ENCODE data around the gene APOBEC3C. TPM values are rescaled to one million over a fixed set of nuclear protein-coding genes. Genes with fewer than 3 reads are reported as not detected.

APOBEC3C gene
- 13.9 TPM for polyA plus RNA-seq
- long read RNA-seq, donor 1, partial matches to known transcripts: 0 of 1 reads
- long read RNA-seq, donor 1, other reads (novel, unspliced or antisense): 0 of 1 reads
- long read RNA-seq, donor 2, transcript APOBEC3C-201 (4 exons, 2,818 nt): major isoform, 10 of 76 reads
- long read RNA-seq, donor 2, partial matches to known transcripts: 66 of 76 reads
- long read RNA-seq, donor 2, other reads (novel, unspliced or antisense): 0 of 76 reads
- long read RNA-seq, donor 3, transcript APOBEC3C-201 (4 exons, 2,818 nt): major isoform, 17 of 34 reads
- long read RNA-seq, donor 3, partial matches to known transcripts: 15 of 34 reads
- long read RNA-seq, donor 3, other reads (novel, unspliced or antisense): 0 of 34 reads
- long read RNA-seq, donor 4, partial matches to known transcripts: 0 of 1 reads
- long read RNA-seq, donor 4, other reads (novel, unspliced or antisense): 0 of 1 reads
- long read RNA-seq, donor 5, transcript APOBEC3C-201 (4 exons, 2,818 nt): major isoform, 19 of 25 reads
- long read RNA-seq, donor 5, partial matches to known transcripts: 6 of 25 reads
- long read RNA-seq, donor 5, other reads (novel, unspliced or antisense): 0 of 25 reads
- long read RNA-seq, donor 6, transcript APOBEC3C-201 (4 exons, 2,818 nt): major isoform, 11 of 19 reads
- long read RNA-seq, donor 6, partial matches to known transcripts: 8 of 19 reads
- long read RNA-seq, donor 6, other reads (novel, unspliced or antisense): 0 of 19 reads
- long read RNA-seq, donor 7, transcript APOBEC3C-201 (4 exons, 2,818 nt): major isoform, 8 of 9 reads
- long read RNA-seq, donor 7, partial matches to known transcripts: 0 of 9 reads
- long read RNA-seq, donor 7, other reads (novel, unspliced or antisense): 0 of 9 reads
- long read RNA-seq, donor 8, transcript APOBEC3C-201 (4 exons, 2,818 nt): major isoform, 12 of 21 reads
- long read RNA-seq, donor 8, partial matches to known transcripts: 8 of 21 reads
- long read RNA-seq, donor 8, other reads (novel, unspliced or antisense): 0 of 21 reads
- long read RNA-seq, donor 9, transcript APOBEC3C-201 (4 exons, 2,818 nt): major isoform, 8 of 8 reads
- long read RNA-seq, donor 9, partial matches to known transcripts: 0 of 8 reads
- long read RNA-seq, donor 9, other reads (novel, unspliced or antisense): 0 of 8 reads
- long read RNA-seq, donor 10, transcript APOBEC3C-201 (4 exons, 2,818 nt): major isoform, 7 of 7 reads
- long read RNA-seq, donor 10, partial matches to known transcripts: 0 of 7 reads
- long read RNA-seq, donor 10, other reads (novel, unspliced or antisense): 0 of 7 reads
- long read RNA-seq, donor 11, transcript APOBEC3C-201 (4 exons, 2,818 nt): major isoform, 12 of 17 reads
- long read RNA-seq, donor 11, partial matches to known transcripts: 5 of 17 reads
- long read RNA-seq, donor 11, other reads (novel, unspliced or antisense): 0 of 17 reads

DNA sequence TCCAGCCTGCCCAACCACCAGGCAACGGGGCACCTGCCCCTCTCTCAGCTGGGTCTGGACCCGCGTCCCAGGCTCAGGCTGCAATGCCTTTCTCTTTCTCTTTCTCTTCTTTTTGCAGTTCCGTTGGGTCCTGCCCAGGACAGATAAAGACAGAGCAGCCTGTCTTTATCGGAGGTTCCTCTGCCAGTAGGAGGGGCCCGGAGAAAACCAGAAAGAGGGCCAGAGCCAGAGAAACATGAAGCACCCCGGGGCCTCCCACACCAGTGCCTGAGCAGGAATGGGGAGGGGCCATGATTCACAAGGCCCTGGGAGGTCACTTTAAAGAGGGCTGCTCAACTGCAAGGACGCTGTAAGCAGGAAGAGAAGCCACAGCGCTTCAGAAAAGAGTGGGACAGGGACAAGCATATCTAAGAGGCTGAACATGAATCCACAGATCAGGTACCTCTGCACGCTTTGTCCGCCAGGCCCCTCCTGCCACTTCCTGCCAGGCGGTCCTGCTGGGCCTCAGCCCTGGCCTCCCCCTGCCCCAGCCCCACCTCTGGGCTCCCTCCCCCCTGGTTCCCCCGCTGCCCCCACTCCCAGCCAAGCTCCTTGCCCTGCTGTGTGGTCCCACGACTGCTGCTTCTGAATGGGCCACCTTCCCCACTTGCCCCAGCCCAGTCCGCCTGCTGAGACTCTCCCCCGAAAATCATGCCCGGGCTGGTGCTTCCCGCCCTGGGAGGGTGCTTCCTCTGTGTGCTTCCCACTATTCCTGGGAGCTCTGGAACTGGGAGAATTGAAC is at the start of gene APOBEC3C:
Gene APOBEC3C, plus strand, starts transcription at position 316 of the 781 bp plus-strand sequence. Its CDS starts 106 bp downstream, at position 422.
- Histone ChIP-seq H3K27me3 (ENCODE audit: control insufficient read depth, insufficient read depth, low read length) (no peaks in the 10 kb centered on the region), H3K36me3 (ENCODE audit: control insufficient read depth, insufficient read depth, low read length) (peaks cover 5% of the 10 kb centered on the region), H3K27ac (ENCODE audit: low read length) (peak within 1 kb of the TSS; percentile 67), H3K4me1 (ENCODE audit: control insufficient read depth, insufficient read depth, low read length) (peaks cover 4% of the 10 kb centered on the region), H3K4me3 (ENCODE audit: low read length) (peak within 1 kb of the TSS; percentile 52), H3K9me3 (ENCODE audit: control insufficient read depth, low read depth, low read length) (no peaks in the 10 kb centered on the region)
- no CpG with 5 or more reads among the region's 18 CpGs for WGBS (ENCODE audit: insufficient coverage, low lambda C conversion rate)
- peak; percentile 64 to 87 for DNase-seq

DNA sequence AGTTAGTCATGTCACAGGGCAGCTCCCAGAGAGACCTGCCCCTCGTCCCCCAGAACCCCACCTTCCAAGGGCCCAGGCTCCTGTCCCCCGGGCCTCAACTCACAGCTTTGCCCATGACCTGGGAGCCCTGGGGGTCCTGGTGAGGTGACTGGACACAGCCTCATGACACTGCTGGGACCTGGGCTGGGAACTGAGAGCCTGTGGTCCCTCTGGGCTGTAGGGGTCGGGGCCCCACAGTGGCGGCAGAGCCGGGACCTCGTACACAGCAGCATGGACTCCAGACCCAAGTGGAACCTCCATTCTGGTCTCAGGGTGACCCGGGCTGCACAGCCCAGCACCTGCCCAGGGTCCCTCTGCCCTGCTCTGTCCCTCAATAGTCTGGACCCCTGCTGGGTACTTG is 49.8 kb upstream of the APOBEC3C start:
- WGBS (ENCODE audit: insufficient coverage, low lambda C conversion rate): no CpG with 5 or more reads among the region's 7 CpGs
- DNase-seq: no peak
- Histone ChIP-seq H3K36me3 (ENCODE audit: control insufficient read depth, insufficient read depth, low read length) (no peaks in the 10 kb centered on the region), H3K27me3 (ENCODE audit: control insufficient read depth, insufficient read depth, low read length) (no peaks in the 10 kb centered on the region), H3K4me1 (ENCODE audit: control insufficient read depth, insufficient read depth, low read length) (peaks cover 26% of the 10 kb centered on the region), H3K27ac (ENCODE audit: low read length) (peak overlapping the region; percentile 75), H3K9me3 (ENCODE audit: control insufficient read depth, low read depth, low read length) (no peaks in the 10 kb centered on the region), H3K4me3 (ENCODE audit: low read length) (no peak overlapping the region)

DNA sequence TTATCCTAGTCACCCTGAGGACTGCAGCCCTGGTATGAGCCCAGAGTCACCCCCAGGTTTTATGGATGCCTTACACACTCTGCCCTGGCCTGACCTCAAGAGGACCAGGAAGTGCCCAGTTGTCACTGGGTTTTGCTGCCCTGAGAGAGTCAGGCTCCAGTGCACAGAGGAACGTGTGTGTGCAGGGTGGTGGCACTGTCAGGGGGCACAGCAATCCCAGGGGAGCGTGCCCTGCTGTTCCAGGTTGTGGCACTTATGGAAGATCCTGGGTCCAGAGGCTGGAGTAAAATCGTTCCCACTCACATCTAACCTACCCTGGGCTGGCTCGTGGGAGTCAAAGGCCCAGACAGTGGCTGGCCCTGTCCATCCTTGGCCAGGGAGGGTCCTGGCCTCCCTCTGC is 49.1 kb upstream of the APOBEC3C start:
- Histone ChIP-seq H3K36me3 (ENCODE audit: control insufficient read depth, insufficient read depth, low read length) (no peaks in the 10 kb centered on the region), H3K9me3 (ENCODE audit: control insufficient read depth, low read depth, low read length) (no peaks in the 10 kb centered on the region), H3K4me3 (ENCODE audit: low read length) (no peak overlapping the region), H3K27me3 (ENCODE audit: control insufficient read depth, insufficient read depth, low read length) (no peaks in the 10 kb centered on the region), H3K27ac (ENCODE audit: low read length) (no peak overlapping the region), H3K4me1 (ENCODE audit: control insufficient read depth, insufficient read depth, low read length) (peaks cover 26% of the 10 kb centered on the region)
- no CpG with 5 or more reads among the region's 4 CpGs for WGBS (ENCODE audit: insufficient coverage, low lambda C conversion rate)
- DNase-seq: no peak

DNA sequence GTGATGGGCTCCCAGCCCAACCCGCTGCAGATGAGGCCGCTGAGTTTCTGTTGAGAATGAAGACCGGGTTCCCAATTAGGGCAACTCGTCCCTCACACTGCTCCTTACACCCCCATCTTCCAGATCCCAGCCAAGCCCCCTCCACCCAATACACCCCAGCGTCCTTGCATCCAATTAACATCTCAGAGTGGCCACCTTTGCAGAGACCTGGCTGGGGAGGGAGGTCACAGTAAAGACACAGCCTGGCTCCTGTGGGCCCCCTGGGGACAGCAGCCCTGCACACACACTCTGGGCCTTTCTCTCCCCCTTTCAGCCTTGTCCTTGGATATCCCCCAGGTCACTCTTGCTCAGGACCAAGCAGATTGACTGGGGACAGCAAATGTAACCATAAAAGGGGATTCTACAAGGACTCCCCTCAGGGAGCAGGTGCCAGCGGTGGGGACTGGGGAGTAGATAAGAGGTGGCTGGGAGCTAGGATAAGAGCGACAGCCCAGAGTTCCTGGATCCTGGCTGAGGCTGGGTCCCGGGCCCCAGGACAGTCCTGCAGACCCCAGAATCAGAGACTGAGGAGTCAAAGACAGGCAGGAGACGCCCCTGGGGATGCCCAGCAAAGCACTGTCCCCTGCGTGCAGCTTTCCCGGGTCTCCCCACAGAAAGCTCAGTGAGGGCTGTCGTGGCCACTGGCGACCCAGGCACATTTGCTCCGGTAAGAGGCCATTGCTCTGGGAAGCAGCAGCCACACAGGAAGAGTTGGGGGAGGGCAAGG is 48.3 kb upstream of the APOBEC3C start:
- WGBS (ENCODE audit: insufficient coverage, low lambda C conversion rate): no CpG with 5 or more reads among the region's 14 CpGs
- Histone ChIP-seq H3K4me3 (ENCODE audit: low read length) (no peak overlapping the region), H3K27me3 (ENCODE audit: control insufficient read depth, insufficient read depth, low read length) (no peaks in the 10 kb centered on the region), H3K4me1 (ENCODE audit: control insufficient read depth, insufficient read depth, low read length) (peaks cover 26% of the 10 kb centered on the region), H3K36me3 (ENCODE audit: control insufficient read depth, insufficient read depth, low read length) (no peaks in the 10 kb centered on the region), H3K9me3 (ENCODE audit: control insufficient read depth, low read depth, low read length) (no peaks in the 10 kb centered on the region), H3K27ac (ENCODE audit: low read length) (no peak overlapping the region)
- DNase-seq: no peak

DNA sequence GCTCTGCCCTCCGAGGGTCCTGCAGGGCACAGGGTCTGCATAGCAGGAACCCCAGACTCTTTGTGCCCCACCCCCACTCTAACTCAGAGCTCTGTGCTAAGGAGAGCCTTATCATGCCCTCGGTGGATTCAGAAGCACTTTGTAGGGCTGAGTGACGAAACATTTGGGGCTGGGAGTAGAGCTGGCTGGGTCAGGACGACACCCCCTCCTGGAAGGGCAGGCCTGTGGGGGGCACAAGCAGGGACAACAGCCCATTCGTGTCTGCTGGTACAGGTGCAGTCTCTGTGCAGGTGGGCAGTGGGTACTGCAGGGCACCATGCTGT is 47.7 kb upstream of the APOBEC3C start:
- Histone ChIP-seq H3K4me1 (ENCODE audit: control insufficient read depth, insufficient read depth, low read length) (peaks cover 26% of the 10 kb centered on the region), H3K27ac (ENCODE audit: low read length) (no peak overlapping the region), H3K36me3 (ENCODE audit: control insufficient read depth, insufficient read depth, low read length) (no peaks in the 10 kb centered on the region), H3K27me3 (ENCODE audit: control insufficient read depth, insufficient read depth, low read length) (no peaks in the 10 kb centered on the region), H3K4me3 (ENCODE audit: low read length) (no peak overlapping the region), H3K9me3 (ENCODE audit: control insufficient read depth, low read depth, low read length) (no peaks in the 10 kb centered on the region)
- DNase-seq: no peak
- no CpG with 5 or more reads among the region's 5 CpGs for WGBS (ENCODE audit: insufficient coverage, low lambda C conversion rate)

DNA sequence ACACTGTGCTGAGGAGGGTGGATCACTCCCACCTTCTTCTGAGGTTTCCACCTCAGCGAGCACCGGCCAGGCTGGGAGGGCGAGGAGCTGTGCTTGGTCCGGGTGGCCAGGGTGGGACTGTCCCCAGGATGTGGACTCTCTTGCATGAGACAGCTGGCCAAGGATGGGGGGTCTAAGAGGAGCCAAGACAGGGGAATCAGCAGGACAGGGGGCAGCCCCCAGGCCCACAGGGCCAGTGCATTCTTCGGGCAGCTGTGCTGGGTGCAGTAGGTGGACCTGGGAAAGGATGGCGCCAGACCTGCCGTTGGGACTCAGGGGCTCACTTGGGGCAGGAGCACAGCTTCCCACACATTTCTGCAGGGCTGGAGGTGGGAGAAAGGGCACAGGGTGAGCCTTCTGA is 47.1 kb upstream of the APOBEC3C start:
- WGBS (ENCODE audit: insufficient coverage, low lambda C conversion rate): no CpG with 5 or more reads among the region's 7 CpGs
- DNase-seq: no peak

DNA sequence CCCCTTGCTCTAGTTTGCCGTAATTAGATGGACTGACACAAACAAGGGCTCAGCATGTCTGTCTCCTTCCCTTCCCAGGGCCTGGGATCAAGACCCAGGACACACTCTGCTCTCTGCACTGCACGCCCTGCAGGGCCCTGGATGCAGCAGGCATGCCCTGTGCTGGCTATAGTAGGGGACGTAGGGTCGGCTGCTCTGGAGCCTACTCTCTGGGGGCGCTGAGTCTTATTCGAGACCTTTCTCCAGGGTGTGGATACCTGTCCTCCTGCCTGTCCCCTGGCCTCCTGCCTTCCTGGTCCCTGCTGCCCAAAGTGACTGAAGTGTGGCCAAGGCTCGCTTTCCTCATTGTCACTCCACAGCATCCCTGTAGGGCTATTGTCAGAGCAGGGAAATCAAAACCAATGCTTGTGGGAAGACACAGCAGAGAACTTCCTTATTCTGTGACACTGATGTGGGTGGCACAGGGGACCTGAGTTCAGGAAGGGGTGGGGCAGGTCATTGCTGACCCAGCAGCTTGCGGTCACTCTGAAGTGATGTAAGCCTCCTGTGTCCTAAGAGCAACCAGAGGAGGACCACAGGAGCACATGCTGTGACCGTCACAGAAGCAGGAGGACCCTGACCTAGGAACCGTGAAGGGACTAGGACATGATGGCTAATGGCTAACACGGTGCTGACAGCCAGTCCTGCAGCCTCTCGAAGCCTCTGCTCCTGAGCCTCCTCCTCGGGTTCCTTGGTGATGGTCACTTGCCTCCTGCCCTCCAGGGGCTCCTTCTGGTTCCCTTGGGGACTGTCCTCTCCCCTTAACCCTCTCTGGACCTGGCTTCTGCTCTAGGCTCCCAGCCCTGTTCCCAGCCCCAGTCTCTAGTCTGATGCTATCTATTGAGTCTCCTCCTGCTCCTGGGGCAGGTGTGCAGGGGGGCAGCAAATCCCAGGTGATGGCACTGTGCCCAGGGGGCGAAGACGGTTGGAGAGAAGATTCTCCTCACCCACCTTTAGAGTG is 46.3 kb upstream of the APOBEC3C start:
- Histone ChIP-seq H3K36me3 (ENCODE audit: control insufficient read depth, insufficient read depth, low read length) (no peaks in the 10 kb centered on the region), H3K9me3 (ENCODE audit: control insufficient read depth, low read depth, low read length) (no peaks in the 10 kb centered on the region), H3K4me3 (ENCODE audit: low read length) (no peak overlapping the region), H3K27ac (ENCODE audit: low read length) (no peak overlapping the region), H3K27me3 (ENCODE audit: control insufficient read depth, insufficient read depth, low read length) (no peaks in the 10 kb centered on the region), H3K4me1 (ENCODE audit: control insufficient read depth, insufficient read depth, low read length) (peaks cover 26% of the 10 kb centered on the region)
- no peak for DNase-seq
- no CpG with 5 or more reads among the region's 15 CpGs for WGBS (ENCODE audit: insufficient coverage, low lambda C conversion rate)

More for the DNA sequence above, 47.1 kb upstream of the APOBEC3C start:
- Histone ChIP-seq H3K4me1 (ENCODE audit: control insufficient read depth, insufficient read depth, low read length) (peaks cover 26% of the 10 kb centered on the region), H3K36me3 (ENCODE audit: control insufficient read depth, insufficient read depth, low read length) (no peaks in the 10 kb centered on the region), H3K27ac (ENCODE audit: low read length) (no peak overlapping the region), H3K27me3 (ENCODE audit: control insufficient read depth, insufficient read depth, low read length) (no peaks in the 10 kb centered on the region), H3K9me3 (ENCODE audit: control insufficient read depth, low read depth, low read length) (no peaks in the 10 kb centered on the region), H3K4me3 (ENCODE audit: low read length) (no peak overlapping the region)

DNA sequence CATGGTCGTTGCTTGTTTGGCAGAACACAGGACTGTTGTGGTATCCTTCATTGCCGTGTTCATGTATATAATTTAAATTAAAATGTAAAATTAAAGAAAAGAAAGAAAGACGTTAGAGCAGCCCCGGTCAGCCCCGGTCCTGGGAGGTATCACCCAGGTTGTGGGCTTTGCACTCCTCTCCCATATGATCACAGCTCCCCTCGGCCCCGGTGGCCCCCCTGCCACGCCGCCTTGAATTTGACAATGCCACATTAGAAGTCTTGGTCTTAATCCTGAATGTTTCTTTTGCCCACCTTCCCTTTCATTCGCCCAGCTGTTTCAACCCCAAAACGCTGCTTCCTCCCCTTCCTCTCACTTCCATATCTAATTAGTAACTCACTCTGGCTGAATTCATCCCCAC is 45.3 kb upstream of the APOBEC3C start:
- H3K9me3 ChIP-seq (ENCODE audit: control insufficient read depth, low read depth, low read length): no peaks in the 10 kb centered on the region
- no CpG with 5 or more reads among the region's 11 CpGs for WGBS (ENCODE audit: insufficient coverage, low lambda C conversion rate)
- no peaks in the 10 kb centered on the region for H3K36me3 ChIP-seq (ENCODE audit: control insufficient read depth, insufficient read depth, low read length)
- H3K27me3 ChIP-seq (ENCODE audit: control insufficient read depth, insufficient read depth, low read length): no peaks in the 10 kb centered on the region
- no peak overlapping the region for H3K27ac ChIP-seq (ENCODE audit: low read length)
- H3K4me3 ChIP-seq (ENCODE audit: low read length): no peak overlapping the region
- H3K4me1 ChIP-seq (ENCODE audit: control insufficient read depth, insufficient read depth, low read length): peaks cover 27% of the 10 kb centered on the region
- DNase-seq: no peak
